ENCODE data around the gene TRAPPC5. TPM values are rescaled to one million over a fixed set of nuclear protein-coding genes. Genes with fewer than 3 reads are reported as not detected.
"Not testable (repeated sequence)": the region's sequence is repeated elsewhere in the genome, so short reads cannot be mapped to it uniquely, and the experiment has no call there.

The TRAPPC5 gene
- polyA plus RNA-seq (ENCODE audit: insufficient read length), result 42.8 TPM

GRCh38 chr19:7680606-7681339 is at the start of gene TRAPPC5:
Gene TRAPPC5 (plus strand): TSS chr19:7680833. CDS start chr19:7682254, 1,421 bp downstream.
- DNase-seq, result peak; percentile 95

GRCh38 chr19:7631577-7631976 is 49.1 kb upstream of the TRAPPC5 start:
- no peak for DNase-seq

- DNase-seq, result no peak
Measured at GRCh38 chr19:7632340-7633203, 48.1 kb upstream of the TRAPPC5 start.

GRCh38 chr19:7633698-7634097 is 46.9 kb upstream of the TRAPPC5 start, which contains the start of gene PCP2:
Gene PCP2 (minus strand): TSS chr19:7633719. CDS start chr19:7633457, 262 bp downstream.
- DNase-seq, result no peak

GRCh38 chr19:7635670-7636069 is 45.0 kb upstream of the TRAPPC5 start:
- DNase-seq, result no peak

GRCh38 chr19:7636317-7636690 is 44.3 kb upstream of the TRAPPC5 start:
- DNase-seq, result no peak

- DNase-seq, result no peak
Measured at GRCh38 chr19:7636691-7637373, 43.8 kb upstream of the TRAPPC5 start, which contains the start of gene STXBP2. Gene STXBP2 (plus strand): TSS chr19:7637110. CDS start chr19:7637150, 40 bp downstream.

GRCh38 chr19:7637374-7638256 is 43.0 kb upstream of the TRAPPC5 start:
- DNase-seq, result no peak

GRCh38 chr19:7638802-7639465 is 41.7 kb upstream of the TRAPPC5 start:
- DNase-seq, result no peak

GRCh38 chr19:7639863-7640348 is 40.7 kb upstream of the TRAPPC5 start:
- DNase-seq, result no peak

- no peak for DNase-seq
Measured at GRCh38 chr19:7640803-7641202, 39.8 kb upstream of the TRAPPC5 start.

- DNase-seq, result no peak
Measured at GRCh38 chr19:7641290-7642276, 39.0 kb upstream of the TRAPPC5 start.

- DNase-seq, result no peak
Measured at GRCh38 chr19:7642295-7643030, 38.2 kb upstream of the TRAPPC5 start.

- no peak for DNase-seq
Measured at GRCh38 chr19:7643031-7643415, 37.6 kb upstream of the TRAPPC5 start.

GRCh38 chr19:7643629-7644549 is 36.7 kb upstream of the TRAPPC5 start:
- not testable (repeated sequence) for DNase-seq

- no peak for DNase-seq
Measured at GRCh38 chr19:7644550-7644877, 36.1 kb upstream of the TRAPPC5 start.

- DNase-seq, result no peak
Measured at GRCh38 chr19:7645163-7645562, 35.5 kb upstream of the TRAPPC5 start.

Measured in hindlimb muscle (tissue), 1 donor.